Astrocyte (in vitro differentiated cells and primary cell): ENCODE results near the gene PEAR1. TPM values are rescaled to one million over a fixed set of nuclear protein-coding genes. Genes with fewer than 3 reads are reported as not detected.

ENCODE experiments used
- DNase-seq: peaks from one replicate; pipeline ENCODE4 v3.0.0-alpha.2; 2010; ENCODE audit warnings: low read depth
- FAIRE-seq: peaks from 2 replicates; lab custom pipeline; 2011; peaks lifted over from hg19 to GRCh38; lab: Jason Lieb, UNC
- H2AFZ ChIP-seq: 2 replicates; pipeline ENCODE4 v1.6.0; 2012; ENCODE audit warnings: low read depth, low read length, inconsistent platforms
- H3K27ac ChIP-seq: 2 replicates; pipeline ENCODE4 v1.5.1; 2011; ENCODE audit warnings: low read depth, low read length, inconsistent platforms
- H3K27me3 ChIP-seq: 2 replicates; pipeline ENCODE4 v1.6.0; 2011; ENCODE audit warnings: low read length, inconsistent platforms; ENCODE audit not compliant: insufficient read depth
- H3K36me3 ChIP-seq: 2 replicates; pipeline ENCODE4 v1.5.1; 2011; ENCODE audit warnings: low read length, inconsistent platforms; ENCODE audit not compliant: insufficient read depth
- H3K4me1 ChIP-seq: 2 replicates; pipeline ENCODE4 v1.5.1; 2011; ENCODE audit warnings: low read length, inconsistent platforms; ENCODE audit not compliant: insufficient read depth
- H3K4me2 ChIP-seq: 2 replicates; pipeline ENCODE4 v1.6.0; 2012; ENCODE audit warnings: low read length, inconsistent platforms
- H3K4me3 ChIP-seq: 2 replicates; pipeline ENCODE4 v1.5.1; 2011; ENCODE audit warnings: low read depth, mild to moderate bottlenecking, low read length, inconsistent platforms; ENCODE audit not compliant: insufficient read depth
- H3K79me2 ChIP-seq: 2 replicates; pipeline ENCODE4 v1.6.0; 2012; ENCODE audit warnings: mild to moderate bottlenecking, low read length, inconsistent platforms; ENCODE audit not compliant: insufficient read depth
- H3K9ac ChIP-seq: 2 replicates; pipeline ENCODE4 v1.6.0; 2012; ENCODE audit warnings: mild to moderate bottlenecking, low read length, inconsistent platforms
- H3K9me3 ChIP-seq: 2 replicates; pipeline ENCODE4 v1.5.1; 2012; ENCODE audit warnings: low read depth, mild to moderate bottlenecking, low read length, inconsistent platforms; ENCODE audit not compliant: insufficient read depth
- H4K20me1 ChIP-seq: 2 replicates; pipeline ENCODE4 v1.6.0; 2012; ENCODE audit warnings: low read length, inconsistent platforms; ENCODE audit not compliant: insufficient read depth
- H3K27ac Mint-ChIP-seq: one replicate; pipeline ENCODE4 v1.8.0; 2021; ENCODE audit warnings: mild to moderate bottlenecking, mixed read lengths; ENCODE audit not compliant: unreplicated experiment
- H3K27me3 Mint-ChIP-seq: one replicate; pipeline ENCODE4 v1.8.0; 2021; ENCODE audit warnings: low read depth, mixed read lengths; ENCODE audit not compliant: unreplicated experiment
- H3K36me3 Mint-ChIP-seq: one replicate; pipeline ENCODE4 v1.8.0; 2021; ENCODE audit warnings: low read depth, mixed read lengths; ENCODE audit not compliant: unreplicated experiment
- H3K4me1 Mint-ChIP-seq: one replicate; pipeline ENCODE4 v1.8.0; 2021; ENCODE audit warnings: low read depth, mixed read lengths; ENCODE audit not compliant: unreplicated experiment
- H3K4me3 Mint-ChIP-seq: one replicate; pipeline ENCODE4 v1.8.0; 2021; ENCODE audit warnings: mild to moderate bottlenecking, moderate library complexity, mixed read lengths; ENCODE audit not compliant: unreplicated experiment
- H3K9me3 Mint-ChIP-seq: one replicate; pipeline ENCODE4 v1.8.0; 2021; ENCODE audit warnings: mild to moderate bottlenecking, mixed read lengths; ENCODE audit not compliant: unreplicated experiment
- CTCF ChIP-seq: IDR thresholded peaks from 2 replicates; pipeline ENCODE4 v1.5.1; 2011; ENCODE audit warnings: low read depth, mild to moderate bottlenecking, inconsistent platforms, low read length, moderate library complexity; ENCODE audit not compliant: insufficient read depth
- EZH2 ChIP-seq: IDR thresholded peaks from 2 replicates; pipeline ENCODE4 v1.6.1; 2012; ENCODE audit warnings: mild to moderate bottlenecking, low read length, inconsistent platforms; ENCODE audit not compliant: insufficient read depth
- total RNA-seq: library from RNA; stranded (reverse); gene quantifications from 2 replicates; pipeline ENCODE4 v1.2.1, GENCODE V29; 2021

Gene PEAR1
- total RNA-seq, 1 donor from 2014 or later: 17.3 TPM

GRCh38 chr1:156942576-156942975 is 49.1 kb downstream of the PEAR1 start:
- Histone ChIP-seq H3K27me3 (no peaks in the 10 kb centered on the region), H2AFZ (no peak overlapping the region), H4K20me1 (peaks cover 5% of the 10 kb centered on the region), H3K4me3 (no peak overlapping the region), H3K36me3 (peaks cover 33% of the 10 kb centered on the region), H3K9me3 (no peaks in the 10 kb centered on the region), H3K4me2 (no peak overlapping the region), H3K9ac (no peak overlapping the region), H3K27ac (no peak overlapping the region), H3K79me2 (no peaks in the 10 kb centered on the region), H3K4me1 (no peaks in the 10 kb centered on the region)
- no peak for FAIRE-seq
- peaks cover 73% of the 10 kb centered on the region for H3K36me3 Mint-ChIP-seq
- no peak overlapping the region for H3K4me3 Mint-ChIP-seq
- DNase-seq: no peak
- H3K27me3 Mint-ChIP-seq: no peaks in the 10 kb centered on the region
- H3K27ac Mint-ChIP-seq: no peak overlapping the region
- no peak for TF ChIP-seq EZH2
- no peak for TF ChIP-seq CTCF
- no peaks in the 10 kb centered on the region for H3K4me1 Mint-ChIP-seq
- H3K9me3 Mint-ChIP-seq: no peaks in the 10 kb centered on the region

GRCh38 chr1:156943756-156944155 is 50.2 kb downstream of the PEAR1 start:
- H3K36me3 ChIP-seq: peaks cover 33% of the 10 kb centered on the region
- no peak overlapping the region for H3K27ac ChIP-seq
- H4K20me1 ChIP-seq: peaks cover 5% of the 10 kb centered on the region
- peaks cover 76% of the 10 kb centered on the region for H3K36me3 Mint-ChIP-seq
- no peak overlapping the region for H3K4me2 ChIP-seq
- H3K79me2 ChIP-seq: no peaks in the 10 kb centered on the region
- no peak overlapping the region for H3K4me3 ChIP-seq
- DNase-seq (no peak), FAIRE-seq (no peak)
- H3K9ac ChIP-seq: no peak overlapping the region
- H3K9me3 Mint-ChIP-seq: peaks cover 2% of the 10 kb centered on the region
- H3K4me3 Mint-ChIP-seq: no peak overlapping the region
- no peaks in the 10 kb centered on the region for H3K27me3 Mint-ChIP-seq
- no peaks in the 10 kb centered on the region for H3K27me3 ChIP-seq
- H3K9me3 ChIP-seq: no peaks in the 10 kb centered on the region
- no peak overlapping the region for H2AFZ ChIP-seq
- H3K4me1 ChIP-seq: no peaks in the 10 kb centered on the region
- no peak overlapping the region for H3K27ac Mint-ChIP-seq
- no peaks in the 10 kb centered on the region for H3K4me1 Mint-ChIP-seq
- TF ChIP-seq CTCF (no peak), EZH2 (no peak)

GRCh38 chr1:156944268-156944667 is 50.8 kb downstream of the PEAR1 start:
- H3K36me3 Mint-ChIP-seq: peaks cover 71% of the 10 kb centered on the region
- Histone ChIP-seq H3K79me2 (no peaks in the 10 kb centered on the region), H3K4me3 (no peak overlapping the region), H4K20me1 (peaks cover 5% of the 10 kb centered on the region), H3K4me1 (no peaks in the 10 kb centered on the region), H3K9ac (no peak overlapping the region), H3K36me3 (peaks cover 29% of the 10 kb centered on the region), H3K27ac (no peak overlapping the region), H3K9me3 (no peaks in the 10 kb centered on the region), H2AFZ (no peak overlapping the region), H3K4me2 (no peak overlapping the region), H3K27me3 (no peaks in the 10 kb centered on the region)
- no peaks in the 10 kb centered on the region for H3K27me3 Mint-ChIP-seq
- no peak for FAIRE-seq
- no peak overlapping the region for H3K4me3 Mint-ChIP-seq
- H3K4me1 Mint-ChIP-seq: no peaks in the 10 kb centered on the region
- H3K9me3 Mint-ChIP-seq: peaks cover 2% of the 10 kb centered on the region
- no peak for DNase-seq
- no peak overlapping the region for H3K27ac Mint-ChIP-seq
- TF ChIP-seq EZH2: no peak
- TF ChIP-seq CTCF: no peak
